ENCODE data around the gene LRRC34. TPM values are rescaled to one million over a fixed set of nuclear protein-coding genes. Genes with fewer than 3 reads are reported as not detected.
A peak's percentile ranks its signal among the peaks of the same experiment; 100 is the strongest.

The LRRC34 gene
- total and polyA plus RNA-seq, 9 of the 15 experiments (the other 6 are each of a cell fraction or from before 2014, with no cell fraction given) = 0.17 to 0.30 TPM; not detected in 7

DNA sequence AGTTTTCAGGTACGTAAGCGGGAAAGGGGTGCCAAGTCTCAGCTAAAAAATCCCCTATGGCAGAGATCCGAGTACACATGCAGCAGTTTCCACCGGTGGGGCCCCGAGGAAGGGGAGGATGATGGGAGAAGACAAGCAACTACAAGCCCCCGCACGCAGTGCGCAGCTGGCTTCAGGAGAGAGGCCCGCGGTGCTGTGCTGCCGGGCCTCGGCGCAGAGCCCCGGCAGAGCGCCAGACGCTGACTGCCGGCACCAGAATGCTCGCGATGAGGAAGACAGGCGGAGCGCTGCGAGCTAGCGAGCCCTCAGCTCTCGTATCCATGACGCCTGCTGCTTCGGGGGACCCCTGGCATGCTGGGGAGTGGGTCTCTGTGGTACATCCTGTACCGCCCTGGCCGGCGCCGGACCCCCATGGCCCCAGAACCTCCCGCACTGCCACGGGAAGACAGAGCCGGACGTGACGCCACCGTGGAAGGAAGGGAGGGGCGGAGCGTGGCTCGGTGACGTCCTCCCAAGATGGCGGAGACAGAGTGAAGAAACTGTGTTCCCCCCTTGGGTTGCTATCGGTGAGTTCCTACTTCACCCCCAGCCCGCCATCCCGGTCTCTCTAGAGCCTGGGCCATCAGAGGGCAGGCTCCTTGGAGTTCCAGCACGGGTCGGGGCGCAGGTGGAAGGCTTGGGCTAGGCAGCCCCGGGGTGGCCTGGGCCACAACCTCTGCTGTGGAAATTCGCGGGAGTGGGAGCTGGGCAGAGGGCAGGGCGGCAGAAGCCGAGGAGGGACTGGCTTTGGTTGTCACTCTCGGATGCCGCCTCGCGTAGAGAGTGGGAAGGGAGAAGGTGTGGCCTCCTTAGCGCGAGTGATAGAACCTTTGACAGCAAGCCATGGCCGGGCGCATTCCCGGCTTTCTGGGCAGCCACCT is 39.5 kb downstream of the LRRC34 start, which contains the start of gene MYNN (continued):
- TF ChIP-seq, protein P1, sequence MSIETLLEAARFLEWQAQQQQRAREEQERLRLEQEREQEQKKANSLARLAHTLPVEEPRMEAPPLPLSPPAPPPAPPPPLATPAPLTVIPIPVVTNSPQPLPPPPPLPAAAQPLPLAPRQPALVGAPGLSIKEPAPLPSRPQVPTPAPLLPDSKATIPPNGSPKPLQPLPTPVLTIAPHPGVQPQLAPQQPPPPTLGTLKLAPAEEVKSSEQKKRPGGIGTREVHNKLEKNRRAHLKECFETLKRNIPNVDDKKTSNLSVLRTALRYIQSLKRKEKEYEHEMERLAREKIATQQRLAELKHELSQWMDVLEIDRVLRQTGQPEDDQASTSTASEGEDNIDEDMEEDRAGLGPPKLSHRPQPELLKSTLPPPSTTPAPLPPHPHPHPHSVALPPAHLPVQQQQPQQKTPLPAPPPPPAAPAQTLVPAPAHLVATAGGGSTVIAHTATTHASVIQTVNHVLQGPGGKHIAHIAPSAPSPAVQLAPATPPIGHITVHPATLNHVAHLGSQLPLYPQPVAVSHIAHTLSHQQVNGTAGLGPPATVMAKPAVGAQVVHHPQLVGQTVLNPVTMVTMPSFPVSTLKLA (conservative IDR thresholded peaks at IDR 0.05) = peak; percentile 56 to 76; a peak in 3 of 4 replicates
- TF ChIP-seq PYGO2 (tag; IDR thresholded peaks at IDR 0.05) (no peak), ZNF165 (CRISPR knock-in tag; IDR thresholded peaks at IDR 0.05; ENCODE audit: borderline replicate concordance) (no peak), RFX5 (IDR thresholded peaks at IDR 0.05; ENCODE audit: low read depth, low read length) (no peak), GTF2F1 (IDR thresholded peaks at IDR 0.05; ENCODE audit: low read depth, low read length) (no peak), MTF1 (CRISPR knock-in tag; IDR thresholded peaks at IDR 0.05; ENCODE audit: borderline replicate concordance) (no peak), MEF2A (IDR thresholded peaks at IDR 0.05; ENCODE audit: control insufficient read depth, low read depth, low read length) (no peak), ZNF212 (CRISPR knock-in tag; IDR thresholded peaks at IDR 0.05) (no peak), ETV1 (tag; conservative IDR thresholded peaks at IDR 0.05; ENCODE audit: low read depth) (peak; percentile 84), ZNF644 (tag; IDR thresholded peaks at IDR 0.05; ENCODE audit: low read depth) (no peak; the same call in 1 of the 2 replicates), SLC30A9 (CRISPR knock-in tag; IDR thresholded peaks at IDR 0.05) (no peak), SRF (CRISPR knock-in tag; IDR thresholded peaks at IDR 0.05) (peak in 1 of 2 experiments; percentile 79; a peak in 1 of 4 replicates), ZNF174 (CRISPR knock-in tag; IDR thresholded peaks at IDR 0.05) (no peak), MECOM (CRISPR knock-in tag; IDR thresholded peaks at IDR 0.05) (no peak), BRD4 (IDR thresholded peaks at IDR 0.05) (no peak), NFATC3 (IDR thresholded peaks at IDR 0.05) (no peak)
- TF ChIP-seq, protein P2, sequence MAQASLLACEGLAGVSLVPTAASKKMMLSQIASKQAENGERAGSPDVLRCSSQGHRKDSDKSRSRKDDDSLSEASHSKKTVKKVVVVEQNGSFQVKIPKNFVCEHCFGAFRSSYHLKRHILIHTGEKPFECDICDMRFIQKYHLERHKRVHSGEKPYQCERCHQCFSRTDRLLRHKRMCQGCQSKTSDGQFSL (CRISPR knock-in tag; IDR thresholded peaks at IDR 0.05) = 0 out of 2 replicates have a peak, but pooled peaks have one; percentile 31
- TF ChIP-seq, protein P2 (tag; IDR thresholded peaks at IDR 0.05) = no peak
- TF ChIP-seq, protein P3, sequence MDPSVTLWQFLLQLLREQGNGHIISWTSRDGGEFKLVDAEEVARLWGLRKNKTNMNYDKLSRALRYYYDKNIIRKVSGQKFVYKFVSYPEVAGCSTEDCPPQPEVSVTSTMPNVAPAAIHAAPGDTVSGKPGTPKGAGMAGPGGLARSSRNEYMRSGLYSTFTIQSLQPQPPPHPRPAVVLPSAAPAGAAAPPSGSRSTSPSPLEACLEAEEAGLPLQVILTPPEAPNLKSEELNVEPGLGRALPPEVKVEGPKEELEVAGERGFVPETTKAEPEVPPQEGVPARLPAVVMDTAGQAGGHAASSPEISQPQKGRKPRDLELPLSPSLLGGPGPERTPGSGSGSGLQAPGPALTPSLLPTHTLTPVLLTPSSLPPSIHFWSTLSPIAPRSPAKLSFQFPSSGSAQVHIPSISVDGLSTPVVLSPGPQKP (CRISPR knock-in tag; IDR thresholded peaks at IDR 0.05) = no peak
- TF ChIP-seq, protein P4, sequence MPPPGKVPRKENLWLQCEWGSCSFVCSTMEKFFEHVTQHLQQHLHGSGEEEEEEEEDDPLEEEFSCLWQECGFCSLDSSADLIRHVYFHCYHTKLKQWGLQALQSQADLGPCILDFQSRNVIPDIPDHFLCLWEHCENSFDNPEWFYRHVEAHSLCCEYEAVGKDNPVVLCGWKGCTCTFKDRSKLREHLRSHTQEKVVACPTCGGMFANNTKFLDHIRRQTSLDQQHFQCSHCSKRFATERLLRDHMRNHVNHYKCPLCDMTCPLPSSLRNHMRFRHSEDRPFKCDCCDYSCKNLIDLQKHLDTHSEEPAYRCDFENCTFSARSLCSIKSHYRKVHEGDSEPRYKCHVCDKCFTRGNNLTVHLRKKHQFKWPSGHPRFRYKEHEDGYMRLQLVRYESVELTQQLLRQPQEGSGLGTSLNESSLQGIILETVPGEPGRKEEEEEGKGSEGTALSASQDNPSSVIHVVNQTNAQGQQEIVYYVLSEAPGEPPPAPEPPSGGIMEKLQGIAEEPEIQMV (tag; conservative IDR thresholded peaks at IDR 0.05; ENCODE audit: low read depth) = no peak
- TF ChIP-seq, protein P5, sequence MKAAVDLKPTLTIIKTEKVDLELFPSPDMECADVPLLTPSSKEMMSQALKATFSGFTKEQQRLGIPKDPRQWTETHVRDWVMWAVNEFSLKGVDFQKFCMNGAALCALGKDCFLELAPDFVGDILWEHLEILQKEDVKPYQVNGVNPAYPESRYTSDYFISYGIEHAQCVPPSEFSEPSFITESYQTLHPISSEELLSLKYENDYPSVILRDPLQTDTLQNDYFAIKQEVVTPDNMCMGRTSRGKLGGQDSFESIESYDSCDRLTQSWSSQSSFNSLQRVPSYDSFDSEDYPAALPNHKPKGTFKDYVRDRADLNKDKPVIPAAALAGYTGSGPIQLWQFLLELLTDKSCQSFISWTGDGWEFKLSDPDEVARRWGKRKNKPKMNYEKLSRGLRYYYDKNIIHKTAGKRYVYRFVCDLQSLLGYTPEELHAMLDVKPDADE (conservative IDR thresholded peaks at IDR 0.05; ENCODE audit: control insufficient read depth, low read depth, low read length) = peak; percentile 70
